ENCODE measurements around the gene ZNF462. TPM values are rescaled to one million over a fixed set of nuclear protein-coding genes. Genes with fewer than 3 reads are reported as not detected.

Gene ZNF462
- total and polyA plus RNA-seq, 9 donors: 5.8 to 87.6 (median 51.2) TPM

DNA sequence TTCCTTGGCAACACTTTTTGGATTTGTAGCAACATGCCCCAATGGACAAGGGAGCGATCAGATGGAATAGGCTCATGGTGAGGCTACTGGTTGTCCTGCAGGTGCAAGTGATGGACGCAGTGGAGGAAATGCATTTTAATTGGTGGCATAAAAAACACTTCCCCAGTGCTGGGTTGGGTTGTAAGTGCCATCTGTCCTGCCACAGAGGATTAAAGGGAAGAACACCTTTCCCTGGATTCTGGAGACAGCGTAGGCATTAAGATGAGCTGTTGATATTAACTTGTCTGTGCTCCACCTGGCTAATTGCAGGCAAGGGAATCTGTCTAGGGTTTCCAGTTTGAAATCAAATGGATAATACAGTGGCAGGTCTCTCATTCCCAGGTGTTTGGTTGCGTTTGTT, 173.4 kb downstream of the ZNF462 start:
- H3K27ac ChIP-seq: no peak overlapping the region
- no peaks in the 10 kb centered on the region for H3K27me3 ChIP-seq
- TF ChIP-seq POLR2A (IDR thresholded peaks at IDR 0.05) (no peak), EP300 (IDR thresholded peaks at IDR 0.05) (no peak)
- TF ChIP-seq, protein P1, sequence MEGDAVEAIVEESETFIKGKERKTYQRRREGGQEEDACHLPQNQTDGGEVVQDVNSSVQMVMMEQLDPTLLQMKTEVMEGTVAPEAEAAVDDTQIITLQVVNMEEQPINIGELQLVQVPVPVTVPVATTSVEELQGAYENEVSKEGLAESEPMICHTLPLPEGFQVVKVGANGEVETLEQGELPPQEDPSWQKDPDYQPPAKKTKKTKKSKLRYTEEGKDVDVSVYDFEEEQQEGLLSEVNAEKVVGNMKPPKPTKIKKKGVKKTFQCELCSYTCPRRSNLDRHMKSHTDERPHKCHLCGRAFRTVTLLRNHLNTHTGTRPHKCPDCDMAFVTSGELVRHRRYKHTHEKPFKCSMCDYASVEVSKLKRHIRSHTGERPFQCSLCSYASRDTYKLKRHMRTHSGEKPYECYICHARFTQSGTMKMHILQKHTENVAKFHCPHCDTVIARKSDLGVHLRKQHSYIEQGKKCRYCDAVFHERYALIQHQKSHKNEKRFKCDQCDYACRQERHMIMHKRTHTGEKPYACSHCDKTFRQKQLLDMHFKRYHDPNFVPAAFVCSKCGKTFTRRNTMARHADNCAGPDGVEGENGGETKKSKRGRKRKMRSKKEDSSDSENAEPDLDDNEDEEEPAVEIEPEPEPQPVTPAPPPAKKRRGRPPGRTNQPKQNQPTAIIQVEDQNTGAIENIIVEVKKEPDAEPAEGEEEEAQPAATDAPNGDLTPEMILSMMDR (IDR thresholded peaks at IDR 0.05): no peak
- H3K4me1 ChIP-seq (ENCODE audit: insufficient read depth): no peaks in the 10 kb centered on the region
- H3K9me3 ChIP-seq: no peaks in the 10 kb centered on the region
- H3K36me3 ChIP-seq: no peaks in the 10 kb centered on the region
- WGBS, 3 donors: 86 to 90% (median 86%) methylated on average over 4 of the region's 4 CpGs
- H3K4me3 ChIP-seq: no peak overlapping the region
- no peak for DNase-seq
- intact Hi-C loops (cut with DNase I): no loop called here

DNA sequence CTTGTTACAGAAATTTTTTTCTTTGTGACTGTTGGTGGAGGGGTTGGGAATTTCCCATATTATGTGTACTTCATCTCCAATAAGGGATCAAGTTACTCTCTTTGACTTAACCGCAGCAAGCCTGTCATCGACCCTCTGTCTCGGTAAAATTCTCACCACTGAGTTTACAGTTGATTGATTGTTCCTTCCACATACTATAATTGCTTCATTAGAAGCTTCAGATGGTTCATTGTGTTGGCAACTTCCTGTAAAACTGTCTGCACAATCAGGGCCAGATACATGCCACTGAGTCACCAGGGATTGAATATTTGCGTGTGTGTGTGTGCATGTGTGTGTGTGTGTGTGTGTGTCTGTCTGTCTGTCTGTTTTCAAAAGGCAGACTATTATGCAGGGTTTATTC, 176.6 kb downstream of the ZNF462 start:
- no peaks in the 10 kb centered on the region for H3K27me3 ChIP-seq
- no peaks in the 10 kb centered on the region for H3K36me3 ChIP-seq
- WGBS, 3 donors: 45 to 69% (median 55%) methylated on average over 4 of the region's 4 CpGs
- H3K4me1 ChIP-seq (ENCODE audit: insufficient read depth): no peaks in the 10 kb centered on the region
- intact Hi-C loops (cut with DNase I): no loop called here
- H3K4me3 ChIP-seq: no peak overlapping the region
- H3K27ac ChIP-seq: no peak overlapping the region
- H3K9me3 ChIP-seq: no peaks in the 10 kb centered on the region
- TF ChIP-seq, protein P1 (IDR thresholded peaks at IDR 0.05): no peak
- TF ChIP-seq EP300 (IDR thresholded peaks at IDR 0.05): no peak
- TF ChIP-seq POLR2A (IDR thresholded peaks at IDR 0.05): no peak
- no peak for DNase-seq

DNA sequence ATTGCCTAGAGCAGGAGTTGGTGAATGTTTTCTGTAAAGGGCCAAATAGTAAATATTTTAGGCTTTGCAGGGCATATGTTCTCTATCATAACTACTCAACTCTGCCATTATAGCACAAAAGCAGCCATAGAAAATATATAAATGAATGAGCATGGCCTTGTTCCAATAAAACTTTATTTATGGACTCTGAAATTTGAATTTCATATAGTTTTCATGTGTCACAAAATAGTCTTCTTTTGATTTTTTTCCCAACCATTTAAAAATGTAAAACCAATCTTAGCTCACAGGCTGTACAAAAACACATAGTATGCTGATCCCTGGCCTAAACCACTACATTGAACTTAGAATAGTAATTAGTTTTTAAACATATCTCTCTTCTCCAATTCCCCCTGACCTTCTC, 179.6 kb downstream of the ZNF462 start:
- no peak overlapping the region for H3K27ac ChIP-seq
- intact Hi-C loops (cut with DNase I): no loop called here

DNA sequence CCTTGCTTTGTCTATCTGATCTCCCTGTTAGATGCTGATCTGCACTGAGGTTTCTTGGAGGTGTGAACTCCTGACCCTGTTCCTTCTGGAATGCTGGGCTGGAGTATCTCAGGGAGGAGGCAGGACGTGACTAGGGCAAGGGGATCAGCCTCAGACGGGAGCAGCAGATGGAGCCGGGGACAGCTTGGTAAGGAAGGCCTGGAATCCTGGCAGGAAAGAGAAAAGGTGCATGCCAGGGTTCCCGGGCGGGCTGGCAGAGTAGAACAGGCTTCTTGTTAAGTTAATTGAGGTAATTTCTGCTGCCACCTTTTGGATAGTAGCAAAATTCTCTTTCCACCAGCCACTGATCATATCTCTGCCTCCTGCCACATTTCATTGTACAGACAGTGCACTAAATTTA, 180.9 kb downstream of the ZNF462 start:
- no peak for DNase-seq
- Histone ChIP-seq H3K4me3 (no peak overlapping the region), H3K27me3 (no peaks in the 10 kb centered on the region), H3K4me1 (ENCODE audit: insufficient read depth) (no peaks in the 10 kb centered on the region), H3K27ac (no peak overlapping the region), H3K36me3 (no peaks in the 10 kb centered on the region), H3K9me3 (no peaks in the 10 kb centered on the region)
- 38 to 63% (median 40%) methylated on average over 5 of the region's 5 CpGs for WGBS, 3 donors
- intact Hi-C loops (cut with DNase I): no loop called here
- TF ChIP-seq EP300 (IDR thresholded peaks at IDR 0.05): no peak
- TF ChIP-seq, protein P1 (IDR thresholded peaks at IDR 0.05): no peak
- no peak for TF ChIP-seq POLR2A (IDR thresholded peaks at IDR 0.05)

More for the DNA sequence above, 179.6 kb downstream of the ZNF462 start:
- Histone ChIP-seq H3K27me3 (no peaks in the 10 kb centered on the region), H3K36me3 (no peaks in the 10 kb centered on the region), H3K4me1 (ENCODE audit: insufficient read depth) (no peaks in the 10 kb centered on the region), H3K9me3 (no peaks in the 10 kb centered on the region), H3K4me3 (no peak overlapping the region)
- no peak for DNase-seq
- TF ChIP-seq, protein P1 (IDR thresholded peaks at IDR 0.05): no peak
- TF ChIP-seq EP300 (IDR thresholded peaks at IDR 0.05) (no peak), POLR2A (IDR thresholded peaks at IDR 0.05) (no peak)

DNA sequence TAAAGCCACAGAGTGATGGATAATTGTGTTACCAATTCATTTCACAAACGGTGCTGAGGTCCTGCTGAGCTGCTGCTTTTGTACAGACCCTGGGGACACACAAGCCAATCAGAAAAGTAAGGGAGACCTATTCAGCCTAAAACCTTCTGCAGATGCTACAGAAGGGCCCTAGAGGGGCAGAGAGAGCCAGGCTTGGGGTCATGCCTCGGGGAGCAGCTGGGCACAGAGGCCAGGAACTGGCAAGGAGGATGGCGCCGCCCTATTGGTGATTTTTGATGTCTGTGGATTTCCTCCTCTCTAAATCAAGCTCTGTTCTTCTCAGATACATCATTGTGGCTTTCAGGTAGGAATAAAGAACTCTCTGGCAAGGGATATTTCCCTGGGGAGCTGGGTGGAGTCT, 181.9 kb downstream of the ZNF462 start:
- Histone ChIP-seq H3K4me1 (ENCODE audit: insufficient read depth) (no peaks in the 10 kb centered on the region), H3K36me3 (no peaks in the 10 kb centered on the region)

More for the DNA sequence above, 181.9 kb downstream of the ZNF462 start:
- H3K4me3 ChIP-seq: no peak overlapping the region
- WGBS, 3 donors: 84 to 91% (median 85%) methylated on average over 4 of the region's 4 CpGs
- TF ChIP-seq EP300 (IDR thresholded peaks at IDR 0.05): no peak
- TF ChIP-seq POLR2A (IDR thresholded peaks at IDR 0.05): no peak
- TF ChIP-seq, protein P1 (IDR thresholded peaks at IDR 0.05): no peak
- no peak for DNase-seq
- H3K27ac ChIP-seq: no peak overlapping the region
- no peaks in the 10 kb centered on the region for H3K27me3 ChIP-seq
- H3K9me3 ChIP-seq: no peaks in the 10 kb centered on the region
- intact Hi-C loops (cut with DNase I): no loop called here
